Stimulated activated CD4-positive, alpha-beta T cell treated with anti-CD3 and anti-CD28 coated beads, Interleukin-2, amount 100 ng/mL, for 48 hours (primary cell): ENCODE results near the gene STARD3.
A peak's percentile ranks its signal among the peaks of the same experiment; 100 is the strongest.

Experiments
- DNase-seq, 2 donors: peaks; one replicate each; pipeline ENCODE4 v3.0.0-alpha.2; 2020

The STARD3 gene

DNA sequence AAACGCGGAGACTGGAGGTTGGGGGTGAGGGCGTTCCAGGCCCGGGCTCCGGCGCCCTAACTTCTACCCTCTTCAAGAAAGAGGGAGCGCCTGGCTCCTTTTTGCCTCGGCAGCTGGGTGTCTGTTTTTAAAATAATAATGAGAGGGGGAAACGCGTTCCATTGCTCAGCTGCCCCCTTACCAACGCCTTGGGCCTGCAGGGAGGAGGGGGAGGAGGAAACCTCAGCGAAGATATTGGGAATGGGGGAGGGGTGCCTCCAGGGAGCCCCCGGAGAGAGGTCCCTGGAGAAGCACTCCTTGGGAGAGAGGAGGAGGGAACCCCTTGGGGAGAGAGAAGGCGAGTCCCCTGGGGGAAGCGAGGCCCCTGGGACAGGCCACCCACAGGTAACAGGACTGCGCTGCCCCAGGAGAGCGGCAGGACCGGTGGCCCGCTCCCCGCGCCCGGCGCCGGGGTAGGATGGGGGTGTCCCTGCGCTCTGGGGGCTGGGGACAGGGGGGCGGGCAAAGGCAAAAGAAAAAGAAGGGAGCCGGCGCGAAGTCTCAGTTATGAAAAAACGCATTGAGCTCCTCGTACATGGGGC lies 31.9 kb upstream of the STARD3 start:
- DNase-seq, result no peak

GRCh38 chr17:39605492-39606433 lies 31.2 kb upstream of the STARD3 start:
- DNase-seq, result no peak

- no peak for DNase-seq
These were observed 30.4 kb upstream of the STARD3 start for GRCh38 chr17:39606434-39607056.

- no peak for DNase-seq
These were observed 29.7 kb upstream of the STARD3 start for GRCh38 chr17:39607057-39607850.

GRCh38 chr17:39607851-39608130 lies 29.2 kb upstream of the STARD3 start, which contains the start of gene NEUROD2:
Gene NEUROD2 (minus strand): TSS chr17:39607920. CDS start chr17:39606599, 1,321 bp downstream.
- DNase-seq, result no peak

GRCh38 chr17:39608142-39608981 lies 28.6 kb upstream of the STARD3 start:
- no peak for DNase-seq

DNA sequence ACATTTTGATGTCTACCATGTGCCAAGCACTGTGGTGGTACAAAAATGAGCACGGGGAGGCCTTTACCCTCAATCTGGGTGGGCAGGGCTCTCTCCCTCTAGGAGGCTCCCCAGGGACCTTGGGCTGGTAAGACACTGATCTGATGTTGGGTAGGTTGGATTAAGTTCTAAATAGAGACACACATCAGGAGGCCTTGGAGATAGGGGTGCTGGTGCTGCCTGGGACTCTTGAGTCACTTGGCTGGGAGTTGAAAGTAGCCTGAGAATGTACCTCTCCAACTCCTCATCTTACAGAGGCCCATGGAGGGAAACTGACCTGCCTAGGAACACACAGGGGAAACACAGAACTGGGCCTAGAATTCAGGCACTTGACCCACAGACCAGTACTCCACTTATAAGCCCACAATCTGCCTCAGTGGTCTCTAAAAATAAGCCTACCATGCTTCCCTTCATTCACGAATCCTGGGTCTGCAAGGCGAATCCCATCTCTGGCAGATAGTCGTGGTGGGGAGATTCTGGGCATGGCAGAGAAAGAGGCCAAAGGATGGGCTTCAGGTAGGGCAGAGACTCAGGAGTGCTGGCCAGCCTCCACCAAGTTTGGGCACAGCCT lies 27.4 kb upstream of the STARD3 start:
- DNase-seq, result no peak

- DNase-seq, result no peak
These were observed 25.4 kb upstream of the STARD3 start for GRCh38 chr17:39611401-39612112.

- DNase-seq, result no peak
These were observed 24.6 kb upstream of the STARD3 start for GRCh38 chr17:39612291-39612894.

- DNase-seq, result no peak
These were observed 23.9 kb upstream of the STARD3 start for GRCh38 chr17:39612935-39613464.

DNA sequence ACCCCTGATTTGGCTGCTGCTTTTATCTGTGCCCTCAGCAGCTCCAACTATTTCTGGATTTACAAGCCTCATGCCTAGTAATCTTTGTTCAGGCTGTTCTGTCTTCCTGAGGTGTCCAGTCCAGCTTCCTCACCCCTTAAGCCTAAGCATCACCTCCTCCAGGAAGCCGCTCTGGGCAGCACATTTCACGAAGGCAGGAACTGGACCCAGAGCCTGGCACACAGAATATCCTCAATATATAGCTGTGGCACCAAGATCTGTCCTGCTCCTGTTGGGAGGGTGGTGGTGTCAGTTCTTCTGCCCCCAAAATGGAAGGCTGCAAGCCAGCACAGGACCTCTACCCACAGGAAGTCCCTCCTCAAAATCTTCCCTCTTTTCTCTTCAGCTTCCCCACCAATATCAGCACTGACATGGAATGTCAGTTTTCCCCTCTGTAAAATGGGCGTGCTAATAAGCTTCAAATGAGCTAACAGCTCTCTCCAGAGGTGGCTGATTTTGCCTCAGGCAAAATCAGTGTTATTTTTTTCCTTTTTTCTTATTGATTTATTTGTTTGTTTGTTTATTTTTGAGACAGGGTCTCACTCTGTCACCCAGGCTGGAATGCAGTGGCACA lies 22.3 kb upstream of the STARD3 start:
- no peak for DNase-seq

GRCh38 chr17:39615434-39615833 lies 21.5 kb upstream of the STARD3 start:
- DNase-seq, result no peak

- no peak for DNase-seq
These were observed 19.9 kb upstream of the STARD3 start for GRCh38 chr17:39617100-39617445.

DNA sequence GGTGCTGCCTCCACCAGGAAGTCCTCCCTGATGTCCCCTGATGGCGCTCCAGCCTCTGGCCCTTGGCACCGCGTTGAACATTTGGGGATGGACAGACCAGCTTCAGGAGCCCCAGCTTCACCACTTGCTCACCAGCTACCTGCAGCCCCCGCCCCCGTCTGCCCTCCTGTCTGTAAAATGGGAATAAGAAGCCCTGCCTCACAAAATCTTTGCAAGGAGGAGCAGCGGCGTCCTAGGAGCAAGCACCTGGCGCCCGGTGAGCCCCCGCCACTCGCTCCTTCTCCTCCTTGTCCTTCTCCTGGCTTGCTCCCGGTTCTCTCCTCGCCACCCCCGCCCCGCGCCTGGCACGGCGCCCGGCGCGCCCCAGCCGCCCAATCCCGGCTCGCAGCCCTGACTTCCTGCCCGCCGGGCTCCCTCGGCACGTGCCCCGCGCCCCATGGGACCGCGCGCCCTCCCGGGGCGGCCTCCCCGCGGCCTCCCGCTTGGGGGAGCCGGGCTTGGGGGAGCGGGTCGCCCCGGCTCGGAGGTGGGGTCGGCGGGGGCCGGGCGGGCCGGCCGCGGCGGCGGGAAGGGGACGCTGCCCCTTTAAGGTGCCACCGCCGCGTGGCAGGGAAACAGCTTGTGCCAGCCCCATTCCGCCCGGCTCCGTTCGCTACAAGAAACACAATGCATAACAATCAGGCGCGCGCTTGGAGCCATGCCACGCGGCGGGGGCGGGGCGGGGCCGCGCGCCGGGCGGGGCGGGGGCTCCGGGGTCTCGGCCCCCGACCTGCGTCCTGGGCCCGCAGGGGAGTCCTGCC lies 19.3 kb upstream of the STARD3 start:
- peak in 1 of 2 donors; percentile 41 for DNase-seq

GRCh38 chr17:39618246-39618913 lies 18.6 kb upstream of the STARD3 start:
- DNase-seq, result no peak

DNA sequence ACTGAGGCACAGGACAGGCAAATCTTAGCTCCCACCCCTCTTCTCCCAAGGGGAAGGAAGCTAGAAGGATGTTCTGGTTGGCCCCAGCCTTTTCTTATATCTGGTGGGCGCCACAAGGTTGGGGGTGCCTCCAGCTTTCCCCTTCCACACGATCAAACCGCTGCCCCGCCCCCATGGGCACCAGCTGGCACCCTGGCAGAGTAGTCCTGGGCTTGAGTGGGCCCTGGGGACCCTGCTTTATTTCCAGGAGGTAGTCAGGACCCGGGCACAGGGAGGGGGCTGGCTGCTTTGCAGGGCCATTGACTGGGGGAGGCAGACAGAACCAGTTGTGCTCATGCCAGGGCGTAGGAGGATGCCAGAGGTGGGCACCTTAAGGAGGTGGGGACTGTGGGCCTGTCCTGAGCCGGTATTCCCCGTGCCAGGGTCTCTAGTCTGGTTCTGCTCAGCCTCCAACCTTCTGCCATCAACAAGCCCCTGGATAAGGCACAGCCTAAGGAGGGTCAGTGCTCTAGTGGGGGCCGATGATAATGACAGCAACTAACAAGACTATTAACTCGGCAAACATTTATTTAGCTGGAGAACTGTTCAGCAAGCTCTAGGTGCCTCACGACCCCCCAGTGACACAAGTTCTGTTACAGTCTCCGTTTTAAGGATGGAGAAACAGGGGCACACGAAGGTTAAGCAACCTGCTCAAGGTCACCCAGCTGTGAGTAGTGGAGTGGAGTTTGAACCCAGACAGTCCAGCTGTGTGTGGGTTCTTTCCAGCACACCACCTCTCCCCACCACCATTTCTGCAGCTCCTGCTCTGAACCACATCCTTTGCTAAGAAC lies 17.8 kb upstream of the STARD3 start:
- DNase-seq, result no peak

DNA sequence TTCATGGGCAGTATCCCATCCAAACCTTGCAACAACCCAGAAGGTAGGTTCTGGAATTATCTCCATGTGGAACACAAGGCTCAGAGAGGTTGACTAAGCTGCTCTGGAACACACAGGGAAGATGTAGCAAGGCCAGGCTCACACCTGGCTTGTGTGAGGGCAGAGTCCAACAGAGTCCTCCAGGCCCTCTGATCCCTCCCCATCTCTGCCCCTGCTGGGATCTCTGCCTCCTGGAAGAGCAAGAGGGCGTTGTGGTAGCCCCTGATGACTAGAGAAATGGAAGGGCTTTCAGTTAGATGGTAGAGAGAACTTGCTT lies 17.2 kb upstream of the STARD3 start:
- no peak for DNase-seq
